HEK293 (cell line): ENCODE measurements around the gene HS3ST4.

Experiments used
- CTCF ChIA-PET: fragments of 350-600 bp; formaldehyde crosslinking; extraction: SDS; loops from one replicate; lab custom pipeline; 2021; ENCODE audit warnings: antibody characterized with exemption; lab: Yijun Ruan, JAX
- POLR2A ChIA-PET: fragments of 300-600 bp; formaldehyde crosslinking; extraction: SDS; loops from one replicate; lab custom pipeline; 2020; ENCODE audit warnings: antibody characterized with exemption, inconsistent platforms; lab: Yijun Ruan, JAX
- H3K27ac ChIP-seq: fragments of 200-500 bp; sonication (Bioruptor generic); 2 replicates; pipeline ENCODE4 v1.5.1; 2014; ENCODE audit warnings: low read depth, low read length, control low read depth, inconsistent platforms; ENCODE audit errors: extremely low read depth
- H3K36me3 ChIP-seq, 2 experiments: fragments of 200-500 bp in 1 of 2; sonication (Bioruptor generic) in 1 of 2; 1 replicate in 1 of 2; 2 replicates in 1 of 2; pipeline ENCODE4 v1.5.1; 2014 to 2017; ENCODE audit warnings: inconsistent platforms in 2 of 2, low read length in 2 of 2; ENCODE audit not compliant: control insufficient read depth in 2 of 2, insufficient read depth in 1 of 2
- H3K4me1 ChIP-seq: fragments of 200-500 bp; sonication (Bioruptor generic); 2 replicates; pipeline ENCODE4 v1.5.1; 2014; ENCODE audit warnings: mild to moderate bottlenecking, low read length, inconsistent platforms; ENCODE audit not compliant: control insufficient read depth, insufficient read depth
- H3K4me3 ChIP-seq: 2 replicates; pipeline ENCODE4 v1.5.1; 2011; ENCODE audit warnings: low read depth, mild to moderate bottlenecking, control low read depth, low read length, moderate library complexity
- H3K9me3 ChIP-seq: fragments of 200-500 bp; sonication (Bioruptor generic); 2 replicates; pipeline ENCODE4 v1.5.1; 2014; ENCODE audit warnings: low read depth, low read length, inconsistent platforms; ENCODE audit not compliant: control insufficient read depth, insufficient read depth
- HOXD13 ChIP-seq: sonication (generic); formaldehyde crosslinking; IDR thresholded peaks from 2 replicates; pipeline ENCODE4 v1.8.0; 2022; ENCODE audit warnings: missing genetic modification reagents, borderline replicate concordance
- INSM2 ChIP-seq: fragments of 450-650 bp; formaldehyde crosslinking; IDR thresholded peaks from 2 replicates; pipeline ENCODE4 v1.5.1; 2016; ENCODE audit warnings: missing biosample characterization, missing genetic modification characterization
- KLF10 ChIP-seq: fragments of 450-650 bp; IDR thresholded peaks from 2 replicates; pipeline ENCODE4 v1.5.1; 2018; ENCODE audit warnings: missing biosample characterization, mild to moderate bottlenecking, missing genetic modification characterization
- SP3 ChIP-seq: fragments of 450-650 bp; formaldehyde crosslinking; IDR thresholded peaks from 2 replicates; pipeline ENCODE4 v1.5.1; 2016; ENCODE audit warnings: missing biosample characterization, missing genetic modification characterization
- ZBTB20 ChIP-seq: fragments of 450-650 bp; formaldehyde crosslinking; IDR thresholded peaks from 2 replicates; pipeline ENCODE4 v1.5.1; 2016; ENCODE audit warnings: missing biosample characterization, missing genetic modification characterization
- ZBTB48 ChIP-seq: fragments of 450-650 bp; formaldehyde crosslinking; IDR thresholded peaks from 2 replicates; pipeline ENCODE4 v1.5.1; 2016; ENCODE audit warnings: missing biosample characterization, missing genetic modification characterization
- ZFHX2 ChIP-seq: fragments of 450-650 bp; formaldehyde crosslinking; conservative IDR thresholded peaks from 2 replicates; pipeline ENCODE4 v1.5.1; 2016; ENCODE audit warnings: missing biosample characterization, missing genetic modification characterization
- ZFP41 ChIP-seq: fragments of 450-650 bp; formaldehyde crosslinking; IDR thresholded peaks from 2 replicates; pipeline ENCODE4 v1.5.1; 2016; ENCODE audit warnings: missing biosample characterization, missing genetic modification characterization, borderline replicate concordance
- ZNF114 ChIP-seq: fragments of 450-650 bp; formaldehyde crosslinking; IDR thresholded peaks from 2 replicates; pipeline ENCODE4 v1.5.0; 2017; ENCODE audit warnings: missing biosample characterization, missing genetic modification characterization
- ZNF132 ChIP-seq: fragments of 450-650 bp; formaldehyde crosslinking; IDR thresholded peaks from 2 replicates; pipeline ENCODE4 v1.5.1; 2017; ENCODE audit warnings: missing biosample characterization, missing genetic modification characterization, borderline replicate concordance
- ZNF18 ChIP-seq: fragments of 450-650 bp; formaldehyde crosslinking; IDR thresholded peaks from 2 replicates; pipeline ENCODE4 v1.5.1; 2016; ENCODE audit warnings: missing biosample characterization, missing genetic modification characterization
- ZNF350 ChIP-seq: fragments of 450-650 bp; formaldehyde crosslinking; IDR thresholded peaks from 2 replicates; pipeline ENCODE4 v1.5.0; 2017; ENCODE audit warnings: missing biosample characterization, mild to moderate bottlenecking, missing genetic modification characterization
- ZNF426 ChIP-seq: fragments of 450-650 bp; formaldehyde crosslinking; IDR thresholded peaks from 2 replicates; pipeline ENCODE4 v1.5.1; 2017; ENCODE audit warnings: missing biosample characterization, missing genetic modification characterization, mild to moderate bottlenecking, inconsistent platforms, moderate library complexity
- ZNF449 ChIP-seq: fragments of 450-650 bp; formaldehyde crosslinking; IDR thresholded peaks from 2 replicates; pipeline ENCODE4 v1.5.1; 2017; ENCODE audit warnings: missing biosample characterization, mild to moderate bottlenecking, missing genetic modification characterization, moderate library complexity
- ZNF501 ChIP-seq: fragments of 450-650 bp; formaldehyde crosslinking; IDR thresholded peaks from 2 replicates; pipeline ENCODE4 v1.5.1; 2016; ENCODE audit warnings: missing biosample characterization, missing genetic modification characterization
- ZNF548 ChIP-seq: fragments of 450-650 bp; formaldehyde crosslinking; IDR thresholded peaks from 2 replicates; pipeline ENCODE4 v1.5.1; 2016; ENCODE audit warnings: missing biosample characterization, missing genetic modification characterization
- ZNF610 ChIP-seq: fragments of 450-650 bp; formaldehyde crosslinking; IDR thresholded peaks from 2 replicates; pipeline ENCODE4 v1.5.1; 2016; ENCODE audit warnings: missing biosample characterization, missing genetic modification characterization, borderline replicate concordance
- ZNF621 ChIP-seq: fragments of 450-650 bp; formaldehyde crosslinking; IDR thresholded peaks from 2 replicates; pipeline ENCODE4 v1.5.1; 2017; ENCODE audit warnings: missing biosample characterization, missing genetic modification characterization
- ZNF624 ChIP-seq: fragments of 450-650 bp; formaldehyde crosslinking; IDR thresholded peaks from 2 replicates; pipeline ENCODE4 v1.5.1; 2017; ENCODE audit warnings: missing biosample characterization, missing genetic modification characterization
- ZNF645 ChIP-seq: fragments of 450-650 bp; formaldehyde crosslinking; IDR thresholded peaks from 2 replicates; pipeline ENCODE4; 2016; ENCODE audit warnings: missing biosample characterization, missing genetic modification characterization
- ZNF677 ChIP-seq: fragments of 450-650 bp; IDR thresholded peaks from 2 replicates; pipeline ENCODE4 v1.5.0; 2018; ENCODE audit warnings: missing biosample characterization, mild to moderate bottlenecking, missing genetic modification characterization, moderate library complexity
- ZNF707 ChIP-seq: fragments of 450-650 bp; formaldehyde crosslinking; IDR thresholded peaks from 2 replicates; pipeline ENCODE4 v1.5.1; 2016; ENCODE audit warnings: missing biosample characterization, missing genetic modification characterization
- ZNF747 ChIP-seq: fragments of 450-650 bp; formaldehyde crosslinking; IDR thresholded peaks from 2 replicates; pipeline ENCODE4 v1.5.1; 2016; ENCODE audit warnings: missing biosample characterization, missing genetic modification characterization
- ZNF777 ChIP-seq: fragments of 450-650 bp; formaldehyde crosslinking; IDR thresholded peaks from 2 replicates; pipeline ENCODE4 v1.5.1; 2017; ENCODE audit warnings: missing biosample characterization, missing genetic modification characterization, borderline replicate concordance
- ZNF792 ChIP-seq: fragments of 450-650 bp; formaldehyde crosslinking; IDR thresholded peaks from 2 replicates; pipeline ENCODE4 v1.5.1; 2016; ENCODE audit warnings: missing biosample characterization, missing genetic modification characterization
- TF ChIP-seq, protein P1 (sequence below): fragments of 450-650 bp; formaldehyde crosslinking; IDR thresholded peaks from 2 replicates; pipeline ENCODE4 v1.5.1; 2016; ENCODE audit warnings: missing biosample characterization, missing genetic modification characterization
- TF ChIP-seq, protein P2 (sequence below): fragments of 450-650 bp; formaldehyde crosslinking; IDR thresholded peaks from 2 replicates; pipeline ENCODE4 v1.5.1; 2016; ENCODE audit warnings: missing biosample characterization, missing genetic modification characterization

Gene HS3ST4

GRCh38 chr16:26015776-26016175 lies 324.0 kb downstream of the HS3ST4 start:
- CTCF ChIA-PET: no interaction called here
- no peak for TF ChIP-seq SP3 (tag by site-specific recombination)
- no peak for TF ChIP-seq HOXD13 (CRISPR knock-in tag)
- TF ChIP-seq ZNF624: no peak
- TF ChIP-seq ZNF792 (tag by site-specific recombination): no peak
- no peak for TF ChIP-seq ZNF777 (tag by site-specific recombination)
- no peak for TF ChIP-seq ZNF114 (tag by site-specific recombination)
- TF ChIP-seq ZNF610: no peak
- TF ChIP-seq ZFP41: no peak
- TF ChIP-seq ZNF677 (tag by site-specific recombination): no peak
- TF ChIP-seq KLF10: no peak
- TF ChIP-seq ZNF747 (tag by site-specific recombination): no peak
- TF ChIP-seq ZNF132: no peak
- no peak for TF ChIP-seq INSM2 (tag by site-specific recombination)
- TF ChIP-seq, protein P1, sequence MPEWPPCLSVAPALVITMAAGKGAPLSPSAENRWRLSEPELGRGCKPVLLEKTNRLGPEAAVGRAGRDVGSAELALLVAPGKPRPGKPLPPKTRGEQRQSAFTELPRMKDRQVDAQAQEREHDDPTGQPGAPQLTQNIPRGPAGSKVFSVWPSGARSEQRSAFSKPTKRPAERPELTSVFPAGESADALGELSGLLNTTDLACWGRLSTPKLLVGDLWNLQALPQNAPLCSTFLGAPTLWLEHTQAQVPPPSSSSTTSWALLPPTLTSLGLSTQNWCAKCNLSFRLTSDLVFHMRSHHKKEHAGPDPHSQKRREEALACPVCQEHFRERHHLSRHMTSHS: no peak
- TF ChIP-seq, protein P2, sequence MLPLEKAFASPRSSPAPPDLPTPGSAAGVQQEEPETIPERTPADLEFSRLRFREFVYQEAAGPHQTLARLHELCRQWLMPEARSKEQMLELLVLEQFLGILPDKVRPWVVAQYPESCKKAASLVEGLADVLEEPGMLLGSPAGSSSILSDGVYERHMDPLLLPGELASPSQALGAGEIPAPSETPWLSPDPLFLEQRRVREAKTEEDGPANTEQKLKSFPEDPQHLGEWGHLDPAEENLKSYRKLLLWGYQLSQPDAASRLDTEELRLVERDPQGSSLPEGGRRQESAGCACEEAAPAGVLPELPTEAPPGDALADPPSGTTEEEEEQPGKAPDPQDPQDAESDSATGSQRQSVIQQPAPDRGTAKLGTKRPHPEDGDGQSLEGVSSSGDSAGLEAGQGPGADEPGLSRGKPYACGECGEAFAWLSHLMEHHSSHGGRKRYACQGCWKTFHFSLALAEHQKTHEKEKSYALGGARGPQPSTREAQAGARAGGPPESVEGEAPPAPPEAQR: no peak
- TF ChIP-seq ZBTB20 (tag by site-specific recombination): no peak
- TF ChIP-seq ZNF426: no peak
- H3K9me3 ChIP-seq: no peaks in the 10 kb centered on the region
- no peaks in the 10 kb centered on the region for H3K36me3 ChIP-seq
- POLR2A ChIA-PET: no interaction called here
- no peak overlapping the region for H3K27ac ChIP-seq
- no peak overlapping the region for H3K4me3 ChIP-seq
- no peaks in the 10 kb centered on the region for H3K4me1 ChIP-seq

DNA sequence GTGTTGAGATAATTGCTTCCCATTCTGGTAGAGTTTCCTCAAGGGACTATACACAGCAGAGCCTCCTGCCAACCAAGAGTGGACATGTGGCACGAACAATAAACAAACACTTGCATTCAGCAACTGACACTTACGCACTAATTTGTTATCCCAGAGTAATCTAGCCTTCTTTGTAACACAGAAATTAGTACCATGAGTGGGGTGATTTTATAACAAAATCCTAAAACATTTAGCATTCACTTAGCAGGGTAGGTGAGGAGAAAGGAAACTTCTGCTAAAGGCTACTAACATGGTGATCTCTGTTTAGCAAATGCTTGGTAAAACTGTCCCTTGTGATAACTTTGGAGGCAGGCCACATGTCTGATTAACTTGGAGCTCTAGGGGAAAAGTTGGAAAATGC lies 325.2 kb downstream of the HS3ST4 start:
- CTCF ChIA-PET: no interaction called here
- POLR2A ChIA-PET: no interaction called here

DNA sequence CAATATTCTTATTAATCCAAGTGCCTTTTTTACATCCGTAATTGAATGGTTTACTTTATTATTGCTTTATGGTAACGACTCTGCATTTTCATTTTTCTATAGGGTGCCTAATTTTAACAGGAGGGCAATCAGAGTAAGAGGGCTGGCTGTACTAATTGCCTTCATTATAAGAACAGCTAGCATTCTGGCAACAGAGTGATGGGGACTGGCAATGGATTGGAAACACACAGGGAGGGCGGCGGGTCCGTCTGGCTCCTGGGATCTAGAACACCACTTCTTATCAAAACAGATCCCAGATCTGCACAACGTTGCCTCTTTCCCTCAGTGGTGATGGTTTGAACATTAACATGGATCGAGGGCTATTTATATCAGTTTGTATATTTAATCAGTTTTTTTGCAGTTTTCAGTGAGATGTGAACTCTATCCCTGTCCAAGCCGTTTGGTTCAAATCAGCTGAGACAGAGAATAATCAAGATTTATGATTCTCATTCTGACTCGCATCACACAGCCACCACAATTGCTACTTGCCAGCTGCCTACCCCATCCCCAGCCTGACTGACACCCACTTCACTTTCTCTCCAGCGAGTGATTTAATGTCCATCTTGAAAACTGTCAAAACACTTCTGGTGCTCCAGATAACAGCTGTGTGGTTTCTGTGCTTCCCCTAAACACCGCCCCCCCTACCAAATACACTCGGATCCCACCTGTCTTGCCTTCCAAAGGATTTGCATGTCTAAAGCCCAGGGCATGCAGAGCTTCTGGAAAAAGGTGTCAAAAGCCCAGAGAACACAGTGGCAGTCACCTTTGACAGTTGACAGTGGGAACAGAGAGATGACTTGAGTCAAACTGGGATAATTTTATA lies 327.9 kb downstream of the HS3ST4 start:
- Histone ChIP-seq H3K4me1 (no peaks in the 10 kb centered on the region), H3K27ac (no peak overlapping the region), H3K4me3 (no peak overlapping the region), H3K9me3 (no peaks in the 10 kb centered on the region), H3K36me3 (no peaks in the 10 kb centered on the region)
- POLR2A ChIA-PET: no interaction called here
- CTCF ChIA-PET: no interaction called here
- TF ChIP-seq ZFHX2 (tag by site-specific recombination) (no peak), ZNF350 (no peak), ZNF621 (tag by site-specific recombination) (no peak), ZNF645 (tag by site-specific recombination) (no peak), ZNF501 (tag by site-specific recombination) (no peak), ZBTB48 (tag by site-specific recombination) (no peak), ZNF449 (tag by site-specific recombination) (no peak), ZNF18 (tag by site-specific recombination) (no peak)

More for the DNA sequence above, 325.2 kb downstream of the HS3ST4 start:
- Histone ChIP-seq H3K27ac (no peak overlapping the region), H3K4me3 (no peak overlapping the region), H3K4me1 (no peaks in the 10 kb centered on the region), H3K36me3 (no peaks in the 10 kb centered on the region), H3K9me3 (no peaks in the 10 kb centered on the region)
- TF ChIP-seq ZNF707 (peak; percentile 78), ZNF548 (no peak)
- TF ChIP-seq, all 188 proteins: peak for 1
